Measurements from ENCODE around the gene OTUD7B. TPM values are rescaled to one million over a fixed set of nuclear protein-coding genes. Genes with fewer than 3 reads are reported as not detected.

OTUD7B gene
- total and polyA plus RNA-seq, 2 of the 8 experiments (the other 6 are each of a cell fraction or from before 2014, with no cell fraction given): 4.2 to 21.5 TPM

- Histone ChIP-seq H3K79me1 (ENCODE audit: low read depth, low read length) (peaks cover 5% of the 10 kb centered on the region), H3K9me3 (ENCODE audit: insufficient read depth in 2 of 2, low read depth in 1 of 2, low read length in 1 of 2) (no peaks in the 10 kb centered on the region), H2BK12ac (ENCODE audit: low read depth, low read length) (peak within 1 kb of the TSS; percentile 44; the same call in 1 of the 2 replicates), H3K79me2 (ENCODE audit: control insufficient read depth in 1 of 2, insufficient read depth in 2 of 2, low read length in 2 of 2) (peaks cover 8 to 28% of the 10 kb centered on the region in 2 experiments), H3K14ac (ENCODE audit: insufficient read length) (peak within 1 kb of the TSS; percentile 74), H3K4ac (replicated peaks; ENCODE audit: insufficient read length, low read depth, low read length) (peak within 1 kb of the TSS; percentile 30), H3K9ac (replicated peaks in 1 of 4; ENCODE audit: extremely low read depth in 1 of 4, low read depth in 3 of 4, low read length in 3 of 4) (peak within 1 kb of the TSS; percentile 81 to 97 (median 90)), H4K20me1 (replicated peaks in 1 of 2; ENCODE audit: control insufficient read depth in 1 of 2, insufficient read depth in 2 of 2, low read length in 2 of 2) (no peaks in the 10 kb centered on the region), H3K56ac (replicated peaks; ENCODE audit: insufficient read length, low read depth, low read length) (peak within 1 kb of the TSS; percentile 71), H3K4me2 (ENCODE audit: insufficient read depth in 1 of 2, low read depth in 2 of 2, low read length in 2 of 2) (peak within 1 kb of the TSS; percentile 87 to 90), H2AFZ (ENCODE audit: low read length) (no peak within 1 kb of the TSS; the same call in 1 of the 2 replicates), H2BK20ac (ENCODE audit: low read length) (no peak within 1 kb of the TSS), H3K4me3 (ENCODE audit: extremely low read depth in 1 of 4, insufficient read depth in 2 of 4, low read depth in 3 of 4, low read length in 4 of 4) (peak within 1 kb of the TSS; percentile 85 to 95 (median 94)), H2BK15ac (ENCODE audit: low read length) (no peak within 1 kb of the TSS), H4K91ac (replicated peaks; ENCODE audit: insufficient read length, low read length) (peak within 1 kb of the TSS; percentile 18), H3K23me2 (ENCODE audit: low read depth, low read length) (peaks cover 5% of the 10 kb centered on the region), H4K8ac (ENCODE audit: extremely low read depth, insufficient read depth, low read length) (peak within 1 kb of the TSS; percentile 98), H3K4me1 (replicated peaks in 1 of 4; ENCODE audit: control insufficient read depth in 3 of 4, insufficient read depth in 4 of 4, low read length in 3 of 4) (peaks cover 0 to 8% (median 4%) of the 10 kb centered on the region in 4 experiments; a peak in 4 of 7 replicates), H3K27ac (ENCODE audit: low read depth, low read length) (peak within 1 kb of the TSS; percentile 90), H3K18ac (ENCODE audit: extremely low read depth, low read length) (peak within 1 kb of the TSS; percentile 91), H2BK120ac (replicated peaks; ENCODE audit: low read depth, low read length) (no peak within 1 kb of the TSS), H3K23ac (ENCODE audit: insufficient read length) (no peak within 1 kb of the TSS), H2AK5ac (ENCODE audit: low read depth, low read length) (no peak within 1 kb of the TSS), H3K36me3 (ENCODE audit: control insufficient read depth in 2 of 4, insufficient read depth in 4 of 4, low read length in 3 of 4) (peaks cover 19 to 40% (median 36%) of the 10 kb centered on the region in 4 experiments), H3K27me3 (replicated peaks in 1 of 4; ENCODE audit: control insufficient read depth in 3 of 4, extremely low read depth in 1 of 4, insufficient read depth in 3 of 4, low read length in 3 of 4) (no peaks in the 10 kb centered on the region), H4K5ac (ENCODE audit: insufficient read length, low read depth, low read length) (peak within 1 kb of the TSS; percentile 86), H2BK5ac (ENCODE audit: low read depth, low read length) (peak within 1 kb of the TSS; percentile 89)
- ChIA-PET POLR2A (ENCODE audit: partially characterized antibody) (interaction anchor here (0.8 to 4.3 kb wide), 14 partner anchors 10 to 259 kb away, joined by 3 to 60 read pairs (median 5); partner anchors contain the start of genes BOLA1, MTMR11, OTUD7B and SV2A), CTCF (ENCODE audit: partially characterized antibody) (interaction anchor here (0.7 kb wide), 1 partner anchor 39 kb away, joined by 3 read pairs; no protein-coding TSS in a partner anchor)
- DNase-seq (ENCODE audit: low read depth in 1 of 2, low spot score in 2 of 2) (peak in 1 of 2 experiments; percentile 92), FAIRE-seq (peak; percentile 39)
- WGBS, 2 experiments (ENCODE audit: extremely low coverage in 1 of 2, insufficient coverage in 1 of 2, insufficient read length in 1 of 2, insufficient replicate concordance in 2 of 2, low coverage in 1 of 2, low lambda C conversion rate in 2 of 2, missing lambda C conversion rate in 1 of 2): 0% methylated on average over 43 of the region's 47 CpGs; no CpG with 5 or more reads in 1 of the 2 experiments
- TF ChIP-seq CTCF (IDR thresholded peaks at IDR 0.05; ENCODE audit: control extremely low read depth in 1 of 3, insufficient read depth in 1 of 3, low read depth in 1 of 3, low read length in 3 of 3) (no peak), CBX8 (IDR thresholded peaks at IDR 0.05; ENCODE audit: borderline replicate concordance, low read depth, low read length) (no peak), MAFK (IDR thresholded peaks at IDR 0.05; ENCODE audit: low read depth, low read length) (no peak), POLR2A (IDR thresholded peaks at IDR 0.05; ENCODE audit: control extremely low read depth in 1 of 2, low read depth in 2 of 2, low read length in 2 of 2) (peak; percentile 92 to 93), NRF1 (IDR thresholded peaks at IDR 0.05; ENCODE audit: low read depth, low read length) (no peak), TEAD4 (IDR thresholded peaks at IDR 0.05; ENCODE audit: low read depth, low read length) (no peak), ATF2 (IDR thresholded peaks at IDR 0.05; ENCODE audit: low read length) (no peak)
These were observed 82.7 kb downstream of the OTUD7B start, which contains the start of gene SF3B4 for GRCh38 chr1:149927563-149928400. Gene SF3B4 (minus strand): TSS chr1:149927803. CDS start chr1:149927759, 44 bp downstream.

Data from H1 (cell line).